Activated CD4-positive, alpha-beta T cell treated with anti-CD3 and anti-CD28 coated beads, Interleukin-2, amount 10 ng/mL, durations not matched to agents 24 days and 14 days (primary cell): ENCODE results near the gene HPN. TPM values are rescaled to one million over a fixed set of nuclear protein-coding genes. Genes with fewer than 3 reads are reported as not detected.

ENCODE experiments used
- DNase-seq: peaks from one replicate; pipeline ENCODE4 v3.0.0; 2022
- H3K27ac Mint-ChIP-seq: one replicate; pipeline ENCODE4 v1.8.0; 2022; ENCODE audit warnings: mild to moderate bottlenecking, mixed read lengths
- H3K27me3 Mint-ChIP-seq: one replicate; pipeline ENCODE4 v1.8.0; 2022; ENCODE audit warnings: mixed read lengths
- H3K36me3 Mint-ChIP-seq: one replicate; pipeline ENCODE4 v1.8.0; 2022; ENCODE audit warnings: low read depth, mild to moderate bottlenecking, mixed read lengths
- H3K4me1 Mint-ChIP-seq: one replicate; pipeline ENCODE4 v1.8.0; 2021; ENCODE audit warnings: mixed read lengths
- H3K4me3 Mint-ChIP-seq: one replicate; pipeline ENCODE4 v1.8.0; 2022; ENCODE audit warnings: mild to moderate bottlenecking, moderate library complexity, mixed read lengths
- H3K9me3 Mint-ChIP-seq: one replicate; pipeline ENCODE4 v1.8.0; 2021; ENCODE audit warnings: mixed read lengths
- intact Hi-C: fragments of 100-400 bp; cut with micrococcal nuclease; formaldehyde crosslinking; loops from one replicate; pipeline ENCODE4 v1.15.1; 2023
- total RNA-seq: library from RNA; stranded (reverse); gene quantifications from 2 replicates; pipeline ENCODE4 v1.2.3, GENCODE V29; 2022

The HPN gene
- total RNA-seq, 1 donor from 2014 or later: 0.09 TPM

GRCh38 chr19:35037716-35038622 lies 3.6 kb upstream of the HPN start:
- Mint-ChIP-seq H3K27ac (no peak overlapping the region), H3K4me1 (peaks cover 9% of the 10 kb centered on the region), H3K27me3 (peaks cover 25% of the 10 kb centered on the region), H3K4me3 (no peak overlapping the region), H3K36me3 (no peaks in the 10 kb centered on the region), H3K9me3 (no peaks in the 10 kb centered on the region)
- DNase-seq: no peak
- intact Hi-C loops: no loop called here

GRCh38 chr19:35038623-35039512 lies 2.7 kb upstream of the HPN start:
- Mint-ChIP-seq H3K27me3 (peaks cover 20% of the 10 kb centered on the region), H3K9me3 (no peaks in the 10 kb centered on the region), H3K4me1 (peaks cover 9% of the 10 kb centered on the region), H3K27ac (no peak overlapping the region), H3K36me3 (no peaks in the 10 kb centered on the region), H3K4me3 (no peak overlapping the region)
- DNase-seq: no peak
- intact Hi-C loops: no loop called here

GRCh38 chr19:35039881-35040825 lies 1.4 kb upstream of the HPN start:
- H3K4me1 Mint-ChIP-seq: peaks cover 11% of the 10 kb centered on the region
- H3K27ac Mint-ChIP-seq: no peak overlapping the region
- no peak for DNase-seq
- H3K4me3 Mint-ChIP-seq: peak overlapping the region; percentile 11
- H3K27me3 Mint-ChIP-seq: peaks cover 17% of the 10 kb centered on the region
- no peaks in the 10 kb centered on the region for H3K36me3 Mint-ChIP-seq
- intact Hi-C loops: no loop called here
- no peaks in the 10 kb centered on the region for H3K9me3 Mint-ChIP-seq

- Mint-ChIP-seq H3K36me3 (no peaks in the 10 kb centered on the region), H3K27ac (no peak overlapping the region), H3K9me3 (no peaks in the 10 kb centered on the region), H3K4me1 (peaks cover 17% of the 10 kb centered on the region), H3K4me3 (peak overlapping the region; percentile 12), H3K27me3 (peaks cover 17% of the 10 kb centered on the region)
- intact Hi-C loops: no loop called here
- no peak for DNase-seq
These were observed 534 bp upstream of the HPN start for GRCh38 chr19:35040826-35041547.

DNA sequence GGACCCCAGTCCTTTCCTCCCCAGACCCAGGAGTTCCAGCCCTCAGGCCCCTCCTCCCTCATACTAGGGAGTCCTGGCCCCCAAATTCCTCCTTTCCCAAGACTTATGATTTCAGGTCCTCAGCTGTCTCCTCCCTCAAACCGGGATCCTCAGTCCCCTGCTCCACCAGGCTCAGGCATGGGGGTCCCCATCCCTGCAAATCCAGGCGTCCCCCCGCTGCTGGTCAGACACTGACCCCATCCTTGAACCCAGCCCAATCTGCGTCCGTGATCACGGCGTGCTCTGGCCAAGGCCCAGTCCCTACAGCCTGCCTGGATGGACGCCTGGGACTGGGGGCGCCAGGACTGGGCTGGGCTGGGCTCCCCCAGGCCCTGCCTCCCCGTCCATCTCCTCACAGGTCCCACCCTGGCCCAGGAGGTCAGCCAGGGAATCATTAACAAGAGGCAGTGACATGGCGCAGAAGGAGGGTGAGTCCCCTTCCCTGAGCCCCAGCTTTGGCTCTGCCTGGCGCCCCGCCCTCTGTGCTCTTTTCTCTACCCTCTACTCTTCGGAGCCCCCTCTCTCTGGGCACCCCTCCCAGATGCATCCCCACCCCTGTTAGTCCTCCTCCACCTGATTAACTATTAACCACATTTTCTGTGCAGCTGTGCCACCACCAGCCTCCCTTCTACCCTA lies 672 bp downstream of the HPN start:
- no peaks in the 10 kb centered on the region for H3K9me3 Mint-ChIP-seq
- peaks cover 17% of the 10 kb centered on the region for H3K4me1 Mint-ChIP-seq
- no peak overlapping the region for H3K4me3 Mint-ChIP-seq
- H3K36me3 Mint-ChIP-seq: no peaks in the 10 kb centered on the region
- peaks cover 17% of the 10 kb centered on the region for H3K27me3 Mint-ChIP-seq
- no peak overlapping the region for H3K27ac Mint-ChIP-seq
- intact Hi-C loops: no loop called here
- DNase-seq: no peak

GRCh38 chr19:35042954-35043604 lies 1.6 kb downstream of the HPN start:
- intact Hi-C loops: no loop called here
- H3K4me1 Mint-ChIP-seq: peaks cover 17% of the 10 kb centered on the region
- DNase-seq: no peak
- H3K27me3 Mint-ChIP-seq: peaks cover 16% of the 10 kb centered on the region
- H3K9me3 Mint-ChIP-seq: no peaks in the 10 kb centered on the region
- H3K4me3 Mint-ChIP-seq: no peak overlapping the region
- no peaks in the 10 kb centered on the region for H3K36me3 Mint-ChIP-seq
- H3K27ac Mint-ChIP-seq: no peak overlapping the region

DNA sequence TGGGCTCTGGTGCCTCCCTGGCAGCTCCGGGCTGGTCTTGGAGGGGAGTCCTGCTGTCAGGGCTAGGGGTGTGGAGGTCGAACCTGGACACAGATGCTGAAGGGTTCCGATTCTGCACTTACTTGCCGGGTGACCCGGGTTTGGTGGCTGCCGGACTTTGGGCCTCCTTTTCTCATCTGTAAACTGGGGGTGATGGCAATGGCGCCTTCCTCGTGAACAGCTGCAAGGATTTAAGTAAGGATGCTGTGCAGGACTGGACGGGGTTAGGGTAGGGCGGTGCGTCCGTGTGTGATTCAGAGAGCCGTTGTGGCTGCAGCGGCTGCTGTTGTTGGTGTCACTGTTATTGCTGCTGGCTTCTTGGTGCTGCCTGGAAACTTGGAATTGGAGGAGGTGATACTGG lies 2.4 kb downstream of the HPN start:
- Mint-ChIP-seq H3K36me3 (no peaks in the 10 kb centered on the region), H3K4me3 (no peak overlapping the region), H3K4me1 (peaks cover 19% of the 10 kb centered on the region), H3K27me3 (peaks cover 17% of the 10 kb centered on the region), H3K9me3 (no peaks in the 10 kb centered on the region), H3K27ac (no peak overlapping the region)
- intact Hi-C loops: no loop called here
- DNase-seq: no peak

DNA sequence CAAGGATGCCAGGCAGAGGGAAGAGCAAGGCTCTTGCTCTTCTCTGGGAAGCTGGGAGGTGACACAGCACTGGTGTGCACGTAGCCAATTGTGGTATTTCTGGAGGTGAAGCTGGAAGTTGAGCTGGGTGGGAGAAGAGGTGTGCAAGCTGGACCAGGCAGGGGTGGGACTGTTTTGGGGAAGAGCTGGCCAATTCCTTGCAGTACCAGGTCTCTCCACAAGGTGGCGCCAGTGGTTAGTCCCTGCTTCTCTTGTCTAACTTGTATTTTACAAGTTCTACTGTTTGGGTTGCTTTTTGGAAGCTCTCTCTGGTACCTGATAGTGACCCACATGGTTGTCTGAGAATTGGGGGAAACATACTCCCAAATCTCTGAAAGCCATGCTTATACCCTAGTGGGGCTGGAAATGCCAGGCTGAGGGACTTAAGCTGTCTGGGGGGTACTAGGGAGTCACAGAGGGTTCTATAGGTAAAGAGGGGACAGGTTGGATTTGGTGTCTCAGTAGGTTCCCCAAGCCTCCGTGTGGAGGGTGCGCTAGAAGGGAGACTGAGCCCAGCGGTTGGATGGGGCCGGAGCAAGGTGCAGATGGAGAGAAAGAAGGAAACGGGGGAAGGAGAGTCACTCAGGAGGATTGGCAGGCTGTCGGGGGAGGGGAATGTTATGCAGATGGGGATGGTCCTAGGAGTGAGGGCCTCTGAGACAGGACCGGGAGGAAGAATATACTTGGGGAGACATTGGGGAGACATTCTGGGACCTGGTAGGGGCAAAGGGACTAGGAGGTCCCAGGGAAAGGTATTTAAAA lies 3.0 kb downstream of the HPN start:
- Mint-ChIP-seq H3K36me3 (no peaks in the 10 kb centered on the region), H3K27me3 (peaks cover 15% of the 10 kb centered on the region), H3K9me3 (no peaks in the 10 kb centered on the region), H3K4me1 (peaks cover 19% of the 10 kb centered on the region), H3K27ac (no peak overlapping the region), H3K4me3 (no peak overlapping the region)
- intact Hi-C loops: loop anchor here (1.0 kb wide), 1 partner anchor 23 kb away; no protein-coding TSS in a partner anchor
- peak; percentile 89 for DNase-seq

DNA sequence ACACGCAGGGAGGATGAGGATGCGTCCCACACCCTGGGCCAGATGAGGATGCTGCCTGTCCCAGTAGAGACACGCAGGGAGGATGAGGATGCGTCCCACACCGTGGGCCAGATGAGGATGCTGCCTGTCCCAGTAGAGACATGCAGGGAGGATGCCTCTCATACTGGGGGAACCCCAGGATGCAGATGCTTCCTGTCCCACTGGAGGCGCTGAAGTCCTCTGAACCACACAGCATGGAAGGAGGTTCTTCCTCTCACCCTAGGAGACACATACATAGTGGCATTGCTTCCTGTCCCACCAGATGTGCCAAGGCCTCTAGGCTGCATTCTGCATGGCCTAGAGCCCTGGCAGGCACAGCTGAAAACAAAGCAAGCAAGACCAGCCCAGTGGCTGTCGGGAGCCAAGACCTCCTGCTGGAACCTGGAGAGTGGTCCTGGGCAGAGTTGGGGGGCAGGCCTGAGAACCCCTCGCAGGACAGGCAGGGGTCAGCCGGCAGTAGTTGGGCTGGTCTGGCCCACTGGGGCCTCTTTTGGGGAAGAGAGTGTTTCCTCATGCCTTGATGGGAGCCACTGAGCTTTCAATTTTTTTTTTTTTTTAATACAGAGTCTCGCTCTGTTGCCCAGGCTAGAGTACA lies 4.3 kb downstream of the HPN start:
- Mint-ChIP-seq H3K27ac (no peak overlapping the region), H3K36me3 (no peaks in the 10 kb centered on the region), H3K9me3 (no peaks in the 10 kb centered on the region), H3K4me3 (no peak overlapping the region), H3K27me3 (peaks cover 8% of the 10 kb centered on the region), H3K4me1 (peaks cover 12% of the 10 kb centered on the region)
- DNase-seq: peak; percentile 83
- intact Hi-C loops: loop anchor here (1.0 kb wide), 1 partner anchor 22 kb away; no protein-coding TSS in a partner anchor

- no peak for DNase-seq
- no peaks in the 10 kb centered on the region for H3K9me3 Mint-ChIP-seq
- intact Hi-C loops: no loop called here
- no peak overlapping the region for H3K4me3 Mint-ChIP-seq
- no peak overlapping the region for H3K27ac Mint-ChIP-seq
- H3K27me3 Mint-ChIP-seq: peaks cover 4% of the 10 kb centered on the region
- peaks cover 10% of the 10 kb centered on the region for H3K4me1 Mint-ChIP-seq
- no peaks in the 10 kb centered on the region for H3K36me3 Mint-ChIP-seq
These were observed 4.9 kb downstream of the HPN start for GRCh38 chr19:35046461-35046860.

GRCh38 chr19:35048911-35049411 lies 7.4 kb downstream of the HPN start:
- no peak overlapping the region for H3K27ac Mint-ChIP-seq
- DNase-seq: no peak
- no peak overlapping the region for H3K4me3 Mint-ChIP-seq
- intact Hi-C loops: no loop called here
- peaks cover 10% of the 10 kb centered on the region for H3K4me1 Mint-ChIP-seq
- H3K27me3 Mint-ChIP-seq: peaks cover 2% of the 10 kb centered on the region
- no peaks in the 10 kb centered on the region for H3K9me3 Mint-ChIP-seq
- no peaks in the 10 kb centered on the region for H3K36me3 Mint-ChIP-seq
